SK-N-SH (cell line): ENCODE results near the gene SLC2A5. TPM values are rescaled to one million over a fixed set of nuclear protein-coding genes. Genes with fewer than 3 reads are reported as not detected.

ENCODE experiments used
- CTCF ChIA-PET: fragments of 300-600, 350-600 bp; formaldehyde crosslinking; extraction: SDS; loops from one replicate; lab custom pipeline; 2021; lab: Yijun Ruan, JAX
- POLR2A ChIA-PET: fragments of 350-600 bp; sonication (Branson Sonifier 250); formaldehyde crosslinking; extraction: SDS; loops from one replicate; lab custom pipeline; 2020; ENCODE audit warnings: antibody characterized with exemption, inconsistent platforms; lab: Yijun Ruan, JAX
- DNase-seq: peaks from one replicate; pipeline ENCODE4 v3.0.0; 2012
- H2AFZ ChIP-seq: fragments of 200-600 bp; sonication (generic); 2 replicates; pipeline ENCODE4 v1.8.1; 2016; ENCODE audit warnings: antibody characterized with exemption, mild to moderate bottlenecking, low read depth
- H3F3A ChIP-seq: fragments of 200-600 bp; sonication (generic); replicated peaks from 2 replicates; pipeline ENCODE3; 2016; ENCODE audit warnings: antibody characterized with exemption, mild to moderate bottlenecking; ENCODE audit not compliant: insufficient read depth
- H3K27ac ChIP-seq, 2 experiments: fragments of 200-500 bp in 1 of 2; fragments of 200-600 bp in 1 of 2; sonication (Bioruptor generic) in 1 of 2; sonication (generic), shearing (Covaris generic) in 1 of 2; 2 replicates each; pipeline versions ENCODE4 v1.5.1 to v1.6.1; 2014 to 2016; ENCODE audit warnings: low read depth in 2 of 2, inconsistent platforms in 1 of 2, low read length in 1 of 2, mild to moderate bottlenecking in 1 of 2, mixed read lengths in 1 of 2
- H3K27me3 ChIP-seq: fragments of 200-600 bp; sonication (generic), shearing (Covaris generic); 2 replicates; pipeline ENCODE4 v1.6.1; 2016; ENCODE audit warnings: mixed run types; ENCODE audit not compliant: insufficient read depth
- H3K36me3 ChIP-seq, 2 experiments: fragments of 200-500 bp in 1 of 2; fragments of 200-600 bp in 1 of 2; sonication (Bioruptor generic) in 1 of 2; sonication (generic) in 1 of 2; replicated peaks in 1 of 2; 2 replicates each; pipeline versions ENCODE3 to v1.5.1; 2014 to 2016; ENCODE audit warnings: low read length in 1 of 2, mild to moderate bottlenecking in 1 of 2; ENCODE audit not compliant: insufficient read depth in 2 of 2, control insufficient read depth in 1 of 2
- H3K4me1 ChIP-seq, 2 experiments: fragments of 200-500 bp in 1 of 2; fragments of 200-600 bp in 1 of 2; sonication (Bioruptor generic) in 1 of 2; sonication (generic), shearing (Covaris generic) in 1 of 2; 2 replicates each; pipeline versions ENCODE4 v1.5.1 to v1.6.1; 2014 to 2016; ENCODE audit warnings: low read depth in 1 of 2, low read length in 1 of 2, mixed run types in 1 of 2; ENCODE audit not compliant: insufficient read depth in 2 of 2, control insufficient read depth in 1 of 2
- H3K4me2 ChIP-seq: fragments of 200-600 bp; sonication (generic), shearing (Covaris generic); 2 replicates; pipeline ENCODE4 v1.6.1; 2017; ENCODE audit warnings: mixed run types
- H3K4me3 ChIP-seq, 2 experiments: fragments of 200-500 bp in 1 of 2; fragments of 200-600 bp in 1 of 2; sonication (Bioruptor generic) in 1 of 2; sonication (generic), shearing (Covaris generic) in 1 of 2; 2 replicates each; pipeline versions ENCODE4 v1.5.1 to v1.8.1; 2014 to 2016; ENCODE audit warnings: low read depth in 2 of 2, inconsistent platforms in 1 of 2, low read length in 1 of 2, mild to moderate bottlenecking in 1 of 2, mixed read lengths in 1 of 2, moderate library complexity in 1 of 2
- H3K79me2 ChIP-seq: fragments of 200-600 bp; sonication (generic); 2 replicates; pipeline ENCODE4 v1.8.1; 2017; ENCODE audit warnings: mild to moderate bottlenecking; ENCODE audit not compliant: insufficient read depth
- H3K9ac ChIP-seq: fragments of 200-600 bp; sonication (generic); 2 replicates; pipeline ENCODE4 v1.6.1; 2017; ENCODE audit warnings: mixed run types
- H3K9me2 ChIP-seq: fragments of 200-600 bp; sonication (generic); 2 replicates; pipeline ENCODE4 v1.6.1; 2017; ENCODE audit warnings: mixed run types
- H3K9me3 ChIP-seq: fragments of 200-600 bp; sonication (generic); 2 replicates; pipeline ENCODE4 v1.6.1; 2017; ENCODE audit warnings: mixed run types, mild to moderate bottlenecking, moderate library complexity
- H4K20me1 ChIP-seq: fragments of 200-600 bp; sonication (generic); 2 replicates; pipeline ENCODE4 v1.6.1; 2017; ENCODE audit warnings: mild to moderate bottlenecking, mixed run types; ENCODE audit not compliant: insufficient read depth
- EZH2phosphoT487 ChIP-seq: fragments of 200-600 bp; sonication (generic); IDR thresholded peaks from 2 replicates; pipeline ENCODE4 v1.6.1; 2017; ENCODE audit warnings: low read depth, mixed run types, mild to moderate bottlenecking, antibody characterized with exemption, moderate library complexity, borderline replicate concordance
- FOSL2 ChIP-seq: IDR thresholded peaks from 2 replicates; pipeline ENCODE4 v1.4.0; 2012; ENCODE audit warnings: low read depth, mild to moderate bottlenecking, moderate library complexity, borderline replicate concordance
- GABPA ChIP-seq: IDR thresholded peaks from 2 replicates; pipeline ENCODE4 v1.4.0; 2012; ENCODE audit warnings: low read depth, mild to moderate bottlenecking
- GATA2 ChIP-seq: sonication (generic); formaldehyde crosslinking; IDR thresholded peaks from 2 replicates; pipeline ENCODE4 v1.5.0; 2020; ENCODE audit warnings: mild to moderate bottlenecking, missing genetic modification reagents
- JUND ChIP-seq: IDR thresholded peaks from 2 replicates; pipeline ENCODE4 v1.4.0; 2012
- MEF2A ChIP-seq: IDR thresholded peaks from 2 replicates; pipeline ENCODE4 v1.4.0; 2012; ENCODE audit warnings: low read depth, borderline replicate concordance
- MXI1 ChIP-seq: IDR thresholded peaks from 2 replicates; pipeline ENCODE4 v1.6.1; 2012; ENCODE audit warnings: mild to moderate bottlenecking, low read depth, low read length, improper control_type of control experiment
- NFIC ChIP-seq: IDR thresholded peaks from 2 replicates; pipeline ENCODE4 v1.4.0; 2012; ENCODE audit warnings: borderline replicate concordance
- PBX3 ChIP-seq: IDR thresholded peaks from 2 replicates; pipeline ENCODE4; 2012
- POLR2AphosphoS5 ChIP-seq: IDR thresholded peaks from 2 replicates; pipeline ENCODE4 v1.6.1; 2012; ENCODE audit warnings: low read depth, low read length
- REST ChIP-seq: IDR thresholded peaks from 2 replicates; pipeline ENCODE4 v1.6.1; 2012; ENCODE audit warnings: mild to moderate bottlenecking, low read depth, low read length, moderate library complexity
- RFX5 ChIP-seq: IDR thresholded peaks from 2 replicates; pipeline ENCODE4 v1.6.1; 2012; ENCODE audit warnings: mild to moderate bottlenecking, improper control_type of control experiment, low read length
- TCF12 ChIP-seq: IDR thresholded peaks from 2 replicates; pipeline ENCODE4 v1.4.0; 2012
- ZBTB33 ChIP-seq: IDR thresholded peaks from 2 replicates; pipeline ENCODE4 v1.4.0; 2012; ENCODE audit warnings: low read depth, borderline replicate concordance
- WGBS: methylation state at CpG from one replicate; pipeline ENCODE4 v1.1.6; 2017; ENCODE audit warnings: low lambda C conversion rate; 5-methylcytosine and 5-hydroxymethylcytosine counted together
- polyA plus RNA-seq, 3 experiments: library from polyadenylated mRNA; depleted of rRNA; stranded (reverse); fragments of >200 nt; gene quantifications; 2 replicates each; pipeline ENCODE4 v1.2.3, GENCODE V29; 2012

The SLC2A5 gene
- polyA plus RNA-seq, 1 of the 3 experiments (the other 2 are of a cell fraction) = 0.02 TPM

GRCh38 chr1:9087411-9088125, 18.1 kb upstream of the SLC2A5 start (continued):
- TF ChIP-seq REST (no peak), TCF12 (no peak)

- TF ChIP-seq MEF2A = no peak
- TF ChIP-seq, all 33 proteins: peak for 0
- no peaks in the 10 kb centered on the region for H3K36me3 ChIP-seq
- H2AFZ ChIP-seq = no peak overlapping the region
- no peaks in the 10 kb centered on the region for H3K79me2 ChIP-seq
- no peak overlapping the region for H3K4me3 ChIP-seq
- H3K27me3 ChIP-seq = no peaks in the 10 kb centered on the region; the same call in 1 of the 2 replicates
- no peak overlapping the region for H3K4me2 ChIP-seq
- H4K20me1 ChIP-seq = no peaks in the 10 kb centered on the region
- WGBS = 27% methylated on average over 2 of the region's 2 CpGs
- POLR2A ChIA-PET = interaction anchor here (0.6 kb wide), 1 partner anchor 532 kb away, joined by 3 read pairs; no protein-coding TSS in a partner anchor
- H3K27ac ChIP-seq = no peak overlapping the region
- peaks cover 0 to 7% of the 10 kb centered on the region in 2 experiments; a peak in 1 of 4 replicates for H3K4me1 ChIP-seq
- no peak for DNase-seq
- CTCF ChIA-PET = interaction anchor here (2.4 kb wide), 1 partner anchor 14 kb away, joined by 10 read pairs; no protein-coding TSS in a partner anchor
- no peaks in the 10 kb centered on the region for H3K9me3 ChIP-seq
- H3K9me2 ChIP-seq = no peaks in the 10 kb centered on the region
- H3K9ac ChIP-seq = no peak overlapping the region
- H3F3A ChIP-seq = no peaks in the 10 kb centered on the region
Observed at GRCh38 chr1:9086796-9087195, 17.4 kb upstream of the SLC2A5 start.

- Histone ChIP-seq H3K9me2 (no peaks in the 10 kb centered on the region), H3K27me3 (no peaks in the 10 kb centered on the region; the same call in 1 of the 2 replicates), H3K4me1 (peaks cover 0 to 7% of the 10 kb centered on the region in 2 experiments; a peak in 1 of 4 replicates), H3K9me3 (no peaks in the 10 kb centered on the region), H3K79me2 (no peaks in the 10 kb centered on the region), H3K4me2 (no peak overlapping the region), H3K36me3 (no peaks in the 10 kb centered on the region), H2AFZ (no peak overlapping the region), H4K20me1 (no peaks in the 10 kb centered on the region), H3F3A (no peaks in the 10 kb centered on the region), H3K27ac (no peak overlapping the region), H3K9ac (no peak overlapping the region), H3K4me3 (no peak overlapping the region)
- DNase-seq = no peak
- CTCF ChIA-PET = interaction anchor here (0.6 to 2.4 kb wide), 2 partner anchors 11 to 15 kb away, joined by 3 to 10 read pairs; no protein-coding TSS in a partner anchor
- TF ChIP-seq JUND (no peak), POLR2AphosphoS5 (no peak), EZH2phosphoT487 (no peak), RFX5 (no peak), PBX3 (no peak), GATA2 (CRISPR knock-in tag) (no peak), REST (no peak), MXI1 (no peak), FOSL2 (no peak), NFIC (no peak), ZBTB33 (no peak), GABPA (no peak)
- 68% methylated on average over 5 of the region's 5 CpGs for WGBS
- POLR2A ChIA-PET = no interaction called here
Observed at GRCh38 chr1:9086045-9086444, 16.6 kb upstream of the SLC2A5 start.
